ENCODE results near the gene IGFLR1.

IGFLR1 gene

GRCh38 chr19:35755550-35756376 is 13.5 kb upstream of the IGFLR1 start:
- DNase-seq (ENCODE audit: low spot score) = no peak

GRCh38 chr19:35755131-35755549 is 12.9 kb upstream of the IGFLR1 start:
- no peak for DNase-seq (ENCODE audit: low spot score)

- no peak for DNase-seq (ENCODE audit: low spot score)
Measured at GRCh38 chr19:35754370-35755130, 12.3 kb upstream of the IGFLR1 start.

- no peak for DNase-seq (ENCODE audit: low spot score)
Measured at GRCh38 chr19:35753634-35754369, 11.6 kb upstream of the IGFLR1 start.

GRCh38 chr19:35752746-35753350 is 10.6 kb upstream of the IGFLR1 start:
- DNase-seq (ENCODE audit: low spot score) = no peak

GRCh38 chr19:35751839-35752745 is 9.8 kb upstream of the IGFLR1 start:
- no peak for DNase-seq (ENCODE audit: low spot score)

- no peak for DNase-seq (ENCODE audit: low spot score)
Measured at GRCh38 chr19:35750167-35750566, 7.9 kb upstream of the IGFLR1 start.

GRCh38 chr19:35748106-35749020 is 6.1 kb upstream of the IGFLR1 start, which contains the start of gene LIN37:
Gene LIN37 (plus strand): TSS chr19:35748576. CDS start chr19:35748725, 149 bp downstream.
- DNase-seq (ENCODE audit: low spot score) = peak; percentile 93

GRCh38 chr19:35746531-35746930 is 4.3 kb upstream of the IGFLR1 start:
- no peak for DNase-seq (ENCODE audit: low spot score)

GRCh38 chr19:35746087-35746462 is 3.8 kb upstream of the IGFLR1 start:
- no peak for DNase-seq (ENCODE audit: low spot score)

GRCh38 chr19:35745328-35746086 is 3.3 kb upstream of the IGFLR1 start, which contains the start of the genes PSENEN and U2AF1L4:
Gene PSENEN (plus strand): TSS chr19:35745651. CDS start chr19:35745931, 280 bp downstream.
Gene U2AF1L4 (minus strand): TSS chr19:35745418. CDS start chr19:35745391, 27 bp downstream.
- peak; percentile 92 for DNase-seq (ENCODE audit: low spot score)

GRCh38 chr19:35744430-35745327 is 2.4 kb upstream of the IGFLR1 start:
- DNase-seq (ENCODE audit: low spot score) = peak; percentile 86

GRCh38 chr19:35743640-35744429 is 1.6 kb upstream of the IGFLR1 start:
- DNase-seq (ENCODE audit: low spot score) = no peak

GRCh38 chr19:35741203-35741515 is 1.1 kb downstream of the IGFLR1 start:
- no peak for DNase-seq (ENCODE audit: low spot score)

- DNase-seq (ENCODE audit: low spot score) = peak; percentile 98
Measured at GRCh38 chr19:35740423-35741202, 1.6 kb downstream of the IGFLR1 start.

GRCh38 chr19:35740108-35740422 is 2.2 kb downstream of the IGFLR1 start:
- DNase-seq (ENCODE audit: low spot score) = no peak

All from germinal center (tissue), 1 donor.